ENCODE results near the gene KANTR.

GRCh38 chrX:53078943-53079342, 15.0 kb upstream of the KANTR start:
- TF ChIP-seq, protein P1, sequence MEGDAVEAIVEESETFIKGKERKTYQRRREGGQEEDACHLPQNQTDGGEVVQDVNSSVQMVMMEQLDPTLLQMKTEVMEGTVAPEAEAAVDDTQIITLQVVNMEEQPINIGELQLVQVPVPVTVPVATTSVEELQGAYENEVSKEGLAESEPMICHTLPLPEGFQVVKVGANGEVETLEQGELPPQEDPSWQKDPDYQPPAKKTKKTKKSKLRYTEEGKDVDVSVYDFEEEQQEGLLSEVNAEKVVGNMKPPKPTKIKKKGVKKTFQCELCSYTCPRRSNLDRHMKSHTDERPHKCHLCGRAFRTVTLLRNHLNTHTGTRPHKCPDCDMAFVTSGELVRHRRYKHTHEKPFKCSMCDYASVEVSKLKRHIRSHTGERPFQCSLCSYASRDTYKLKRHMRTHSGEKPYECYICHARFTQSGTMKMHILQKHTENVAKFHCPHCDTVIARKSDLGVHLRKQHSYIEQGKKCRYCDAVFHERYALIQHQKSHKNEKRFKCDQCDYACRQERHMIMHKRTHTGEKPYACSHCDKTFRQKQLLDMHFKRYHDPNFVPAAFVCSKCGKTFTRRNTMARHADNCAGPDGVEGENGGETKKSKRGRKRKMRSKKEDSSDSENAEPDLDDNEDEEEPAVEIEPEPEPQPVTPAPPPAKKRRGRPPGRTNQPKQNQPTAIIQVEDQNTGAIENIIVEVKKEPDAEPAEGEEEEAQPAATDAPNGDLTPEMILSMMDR (IDR thresholded peaks at IDR 0.05), result no peak
- no peak for TF ChIP-seq POLR2A (IDR thresholded peaks at IDR 0.05)
